GM18909 (cell line): ENCODE results near the gene KAZN.

Source experiments
- ATAC-seq: cut with Tn5 transposase; IDR thresholded peaks from one replicate; pipeline ENCODE4 v1.9.1; 2021; ENCODE audit warnings: mild to moderate bottlenecking; ENCODE audit not compliant: unreplicated experiment, poor library complexity

Gene KAZN

GRCh38 chr1:15089258-15089992, 490.9 kb downstream of the KAZN start:
- no peak for ATAC-seq

GRCh38 chr1:15090373-15090772, 491.9 kb downstream of the KAZN start:
- ATAC-seq, result no peak

GRCh38 chr1:15094056-15094455, 495.6 kb downstream of the KAZN start:
- ATAC-seq, result no peak

GRCh38 chr1:15094719-15095495, 496.4 kb downstream of the KAZN start:
- no peak for ATAC-seq

GRCh38 chr1:15095496-15095875, 497.0 kb downstream of the KAZN start:
- no peak for ATAC-seq

- no peak for ATAC-seq
Observed at GRCh38 chr1:15096293-15096692, 497.8 kb downstream of the KAZN start.

- ATAC-seq, result no peak
Observed at GRCh38 chr1:15098176-15099125, 500.0 kb downstream of the KAZN start.

GRCh38 chr1:15099441-15100120, 501.1 kb downstream of the KAZN start:
- no peak for ATAC-seq

- no peak for ATAC-seq
Observed at GRCh38 chr1:15100121-15100879, 501.8 kb downstream of the KAZN start.

- ATAC-seq, result no peak
Observed at GRCh38 chr1:15100880-15101760, 502.6 kb downstream of the KAZN start.

GRCh38 chr1:15101801-15102200, 503.3 kb downstream of the KAZN start:
- no peak for ATAC-seq

GRCh38 chr1:15102646-15103045, 504.2 kb downstream of the KAZN start:
- no peak for ATAC-seq

GRCh38 chr1:15103211-15103610, 504.7 kb downstream of the KAZN start:
- no peak for ATAC-seq

GRCh38 chr1:15103906-15104305, 505.4 kb downstream of the KAZN start:
- no peak for ATAC-seq

GRCh38 chr1:15104768-15105167, 506.3 kb downstream of the KAZN start:
- ATAC-seq, result no peak

- ATAC-seq, result no peak
Observed at GRCh38 chr1:15106608-15107007, 508.1 kb downstream of the KAZN start.

GRCh38 chr1:15107058-15107687, 508.7 kb downstream of the KAZN start:
- no peak for ATAC-seq

GRCh38 chr1:15107911-15108310, 509.4 kb downstream of the KAZN start:
- ATAC-seq, result no peak
